Measurements from ENCODE around the gene ATP9B. TPM values are rescaled to one million over a fixed set of nuclear protein-coding genes. Genes with fewer than 3 reads are reported as not detected.

Gene ATP9B
- total RNA-seq, 1 donor from 2014 or later = 12.6 TPM

DNA sequence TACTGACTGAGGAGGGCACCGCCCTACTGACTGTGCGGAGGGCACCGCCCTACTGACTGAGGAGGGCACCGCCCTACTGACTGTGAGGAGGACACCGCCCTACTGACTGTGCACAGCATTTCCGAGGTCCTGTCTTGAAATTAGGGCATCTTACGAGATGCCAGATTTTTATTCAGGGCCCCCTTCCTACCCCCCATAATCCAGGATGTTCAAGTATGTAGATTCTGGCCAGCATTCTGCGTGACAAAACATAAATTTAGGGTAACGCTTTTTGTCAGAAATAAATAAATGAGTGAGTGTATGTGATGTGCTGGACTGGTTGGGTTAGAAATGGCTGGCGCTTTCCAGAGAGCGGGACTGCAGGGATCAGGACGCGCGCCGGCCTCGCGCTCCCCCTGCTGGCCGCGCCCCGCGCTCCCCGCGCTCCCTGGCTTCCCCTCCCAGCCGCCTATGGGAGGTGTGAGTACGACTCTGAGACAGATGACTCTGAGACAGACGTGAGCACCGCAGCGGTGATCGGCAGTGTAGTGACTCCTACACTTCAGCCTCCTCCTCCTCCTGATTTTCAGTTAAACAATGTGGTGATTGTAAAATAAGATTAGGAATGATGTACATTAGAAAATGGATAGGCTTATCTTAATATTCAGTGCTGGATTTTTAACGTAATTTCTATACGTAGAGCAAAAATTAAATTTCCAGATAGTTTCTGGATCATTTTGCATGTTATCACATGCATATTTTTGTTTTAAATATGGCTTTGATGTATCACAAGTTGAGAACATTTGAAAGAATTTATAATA, 177.3 kb downstream of the ATP9B start:
- Histone ChIP-seq H3K9me3 (replicated peaks) (no peaks in the 10 kb centered on the region), H3K4me1 (peaks cover 7% of the 10 kb centered on the region), H3K27me3 (ENCODE audit: low read depth) (no peaks in the 10 kb centered on the region), H3K4me3 (no peak overlapping the region), H3K36me3 (no peaks in the 10 kb centered on the region), H3K27ac (replicated peaks) (no peak overlapping the region)
- DNase-seq = peak; percentile 71
- intact Hi-C loops (cut with micrococcal nuclease) = no loop called here
- TF ChIP-seq, protein P1, sequence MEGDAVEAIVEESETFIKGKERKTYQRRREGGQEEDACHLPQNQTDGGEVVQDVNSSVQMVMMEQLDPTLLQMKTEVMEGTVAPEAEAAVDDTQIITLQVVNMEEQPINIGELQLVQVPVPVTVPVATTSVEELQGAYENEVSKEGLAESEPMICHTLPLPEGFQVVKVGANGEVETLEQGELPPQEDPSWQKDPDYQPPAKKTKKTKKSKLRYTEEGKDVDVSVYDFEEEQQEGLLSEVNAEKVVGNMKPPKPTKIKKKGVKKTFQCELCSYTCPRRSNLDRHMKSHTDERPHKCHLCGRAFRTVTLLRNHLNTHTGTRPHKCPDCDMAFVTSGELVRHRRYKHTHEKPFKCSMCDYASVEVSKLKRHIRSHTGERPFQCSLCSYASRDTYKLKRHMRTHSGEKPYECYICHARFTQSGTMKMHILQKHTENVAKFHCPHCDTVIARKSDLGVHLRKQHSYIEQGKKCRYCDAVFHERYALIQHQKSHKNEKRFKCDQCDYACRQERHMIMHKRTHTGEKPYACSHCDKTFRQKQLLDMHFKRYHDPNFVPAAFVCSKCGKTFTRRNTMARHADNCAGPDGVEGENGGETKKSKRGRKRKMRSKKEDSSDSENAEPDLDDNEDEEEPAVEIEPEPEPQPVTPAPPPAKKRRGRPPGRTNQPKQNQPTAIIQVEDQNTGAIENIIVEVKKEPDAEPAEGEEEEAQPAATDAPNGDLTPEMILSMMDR (IDR thresholded peaks at IDR 0.05; ENCODE audit: borderline replicate concordance) = peak; percentile 98

GRCh38 chr18:79248495-79249060, 179.4 kb downstream of the ATP9B start:
- TF ChIP-seq, protein P1 (IDR thresholded peaks at IDR 0.05; ENCODE audit: borderline replicate concordance) = no peak
- intact Hi-C loops (cut with micrococcal nuclease) = no loop called here

GRCh38 chr18:79250301-79250981, 181.2 kb downstream of the ATP9B start:
- DNase-seq = no peak
- TF ChIP-seq, protein P1 (IDR thresholded peaks at IDR 0.05; ENCODE audit: borderline replicate concordance) = no peak
- H3K27ac ChIP-seq (replicated peaks) = no peak overlapping the region
- H3K4me3 ChIP-seq = no peak overlapping the region
- H3K36me3 ChIP-seq = peaks cover 16% of the 10 kb centered on the region
- intact Hi-C loops (cut with micrococcal nuclease) = no loop called here
- H3K4me1 ChIP-seq = peaks cover 7% of the 10 kb centered on the region
- H3K27me3 ChIP-seq (ENCODE audit: low read depth) = no peaks in the 10 kb centered on the region
- no peaks in the 10 kb centered on the region for H3K9me3 ChIP-seq (replicated peaks)

More at GRCh38 chr18:79248495-79249060, 179.4 kb downstream of the ATP9B start:
- H3K9me3 ChIP-seq (replicated peaks) = no peaks in the 10 kb centered on the region
- no peak for DNase-seq
- H3K27ac ChIP-seq (replicated peaks) = no peak overlapping the region
- peaks cover 7% of the 10 kb centered on the region for H3K4me1 ChIP-seq
- peaks cover under 1% of the 10 kb centered on the region for H3K36me3 ChIP-seq
- no peaks in the 10 kb centered on the region for H3K27me3 ChIP-seq (ENCODE audit: low read depth)
- no peak overlapping the region for H3K4me3 ChIP-seq

- H3K9me3 ChIP-seq (replicated peaks) = no peaks in the 10 kb centered on the region
- no peaks in the 10 kb centered on the region for H3K27me3 ChIP-seq (ENCODE audit: low read depth)
- H3K4me3 ChIP-seq = no peak overlapping the region
- TF ChIP-seq, protein P1 (IDR thresholded peaks at IDR 0.05; ENCODE audit: borderline replicate concordance) = no peak
- peaks cover 16% of the 10 kb centered on the region for H3K36me3 ChIP-seq
- peaks cover 7% of the 10 kb centered on the region for H3K4me1 ChIP-seq
- H3K27ac ChIP-seq (replicated peaks) = no peak overlapping the region
- intact Hi-C loops (cut with micrococcal nuclease) = no loop called here
- DNase-seq = no peak
These were observed 181.8 kb downstream of the ATP9B start for GRCh38 chr18:79251021-79251420.

- H3K4me3 ChIP-seq = no peak overlapping the region
- peaks cover 16% of the 10 kb centered on the region for H3K36me3 ChIP-seq
- H3K27ac ChIP-seq (replicated peaks) = no peak overlapping the region
- no peaks in the 10 kb centered on the region for H3K9me3 ChIP-seq (replicated peaks)
- no peak for DNase-seq
- H3K27me3 ChIP-seq (ENCODE audit: low read depth) = no peaks in the 10 kb centered on the region
- intact Hi-C loops (cut with micrococcal nuclease) = no loop called here
- TF ChIP-seq, protein P1 (IDR thresholded peaks at IDR 0.05; ENCODE audit: borderline replicate concordance) = no peak
- no peaks in the 10 kb centered on the region for H3K4me1 ChIP-seq
These were observed 183.9 kb downstream of the ATP9B start for GRCh38 chr18:79252904-79253633.

Measured in left ventricle myocardium inferior (tissue), 1 donor.